ENCODE data around the gene NES.

The NES gene

GRCh38 chr1:156721131-156721530, 43.9 kb upstream of the NES start:
- Histone ChIP-seq H3K4me1 (ENCODE audit: control insufficient read depth in 1 of 2, insufficient read depth in 2 of 2, low read length in 2 of 2) (peaks cover 17 to 23% of the 10 kb centered on the region in 2 experiments), H4K8ac (ENCODE audit: low read depth, low read length) (no peak overlapping the region), H3K18ac (ENCODE audit: low read length) (no peak overlapping the region), H4K91ac (ENCODE audit: low read depth, low read length) (peak overlapping the region; percentile 64), H2AK5ac (ENCODE audit: low read length) (no peak overlapping the region), H3K9ac (ENCODE audit: low read length) (no peak overlapping the region), H3K79me2 (ENCODE audit: control insufficient read depth, insufficient read depth, low read length, poor library complexity) (peaks cover 2% of the 10 kb centered on the region), H3K36me3 (ENCODE audit: control insufficient read depth in 1 of 2, insufficient read depth in 2 of 2, low read length in 2 of 2) (peaks cover 18 to 32% of the 10 kb centered on the region in 2 experiments), H2BK5ac (ENCODE audit: low read depth, low read length, poor library complexity) (peak overlapping the region; percentile 33), H2BK120ac (ENCODE audit: insufficient read depth, low read length, poor library complexity) (peak overlapping the region; percentile 71), H2AFZ (ENCODE audit: insufficient read depth, low read length, poor library complexity) (no peak overlapping the region), H3K9me3 (ENCODE audit: insufficient read depth, low read depth, low read length) (no peaks in the 10 kb centered on the region), H3K4ac (ENCODE audit: low read depth, low read length) (no peak overlapping the region), H3K79me1 (ENCODE audit: low read length) (peaks cover 2% of the 10 kb centered on the region), H3K4me2 (ENCODE audit: low read length) (peak overlapping the region; percentile 26), H3K4me3 (ENCODE audit: low read depth, low read length) (no peak overlapping the region), H3K23ac (ENCODE audit: low read length) (no peak overlapping the region), H3K27me3 (ENCODE audit: insufficient read depth, low read length) (no peaks in the 10 kb centered on the region), H4K12ac (ENCODE audit: low read depth, low read length) (no peak overlapping the region), H3K14ac (ENCODE audit: low read length) (peak overlapping the region; percentile 62), H3K27ac (ENCODE audit: low read depth, low read length) (peak overlapping the region; percentile 61), H2BK12ac (ENCODE audit: low read length) (peak overlapping the region; percentile 92)
- DNase-seq: no peak
- no CpG with 5 or more reads among the region's 2 CpGs for WGBS (ENCODE audit: extremely low coverage, insufficient coverage, insufficient read length)

GRCh38 chr1:156717351-156717750, 40.1 kb upstream of the NES start:
- no peak overlapping the region for H3K23ac ChIP-seq (ENCODE audit: low read length)
- no peaks in the 10 kb centered on the region for H3K27me3 ChIP-seq (ENCODE audit: insufficient read depth, low read length)
- H3K9me3 ChIP-seq (ENCODE audit: insufficient read depth, low read depth, low read length): no peaks in the 10 kb centered on the region
- H2BK120ac ChIP-seq (ENCODE audit: insufficient read depth, low read length, poor library complexity): no peak overlapping the region
- no peak overlapping the region for H4K12ac ChIP-seq (ENCODE audit: low read depth, low read length)
- no peaks in the 10 kb centered on the region for H3K79me2 ChIP-seq (ENCODE audit: control insufficient read depth, insufficient read depth, low read length, poor library complexity)
- no peak for DNase-seq
- H3K4me1 ChIP-seq (ENCODE audit: control insufficient read depth in 1 of 2, insufficient read depth in 2 of 2, low read length in 2 of 2): peaks cover 15 to 23% of the 10 kb centered on the region in 2 experiments
- WGBS (ENCODE audit: extremely low coverage, insufficient coverage, insufficient read length): no CpG with 5 or more reads among the region's 4 CpGs
- no peak overlapping the region for H3K9ac ChIP-seq (ENCODE audit: low read length)
- H2BK12ac ChIP-seq (ENCODE audit: low read length): no peak overlapping the region
- no peak overlapping the region for H3K4ac ChIP-seq (ENCODE audit: low read depth, low read length)
- H3K27ac ChIP-seq (ENCODE audit: low read depth, low read length): no peak overlapping the region
- peaks cover 3% of the 10 kb centered on the region for H3K79me1 ChIP-seq (ENCODE audit: low read length)
- no peak overlapping the region for H3K14ac ChIP-seq (ENCODE audit: low read length)
- H3K18ac ChIP-seq (ENCODE audit: low read length): no peak overlapping the region
- H3K36me3 ChIP-seq (ENCODE audit: control insufficient read depth in 1 of 2, insufficient read depth in 2 of 2, low read length in 2 of 2): peaks cover 6 to 9% of the 10 kb centered on the region in 2 experiments
- H2BK5ac ChIP-seq (ENCODE audit: low read depth, low read length, poor library complexity): no peak overlapping the region
- no peak overlapping the region for H3K4me2 ChIP-seq (ENCODE audit: low read length)
- H4K8ac ChIP-seq (ENCODE audit: low read depth, low read length): no peak overlapping the region
- no peak overlapping the region for H2AFZ ChIP-seq (ENCODE audit: insufficient read depth, low read length, poor library complexity)
- no peak overlapping the region for H4K91ac ChIP-seq (ENCODE audit: low read depth, low read length)
- H3K4me3 ChIP-seq (ENCODE audit: low read depth, low read length): no peak overlapping the region
- H2AK5ac ChIP-seq (ENCODE audit: low read length): no peak overlapping the region

GRCh38 chr1:156714830-156715229, 37.6 kb upstream of the NES start:
- Histone ChIP-seq H3K79me2 (ENCODE audit: control insufficient read depth, insufficient read depth, low read length, poor library complexity) (no peaks in the 10 kb centered on the region), H3K9me3 (ENCODE audit: insufficient read depth, low read depth, low read length) (no peaks in the 10 kb centered on the region), H3K4me1 (ENCODE audit: control insufficient read depth in 1 of 2, insufficient read depth in 2 of 2, low read length in 2 of 2) (peaks cover 24 to 29% of the 10 kb centered on the region in 2 experiments), H3K18ac (ENCODE audit: low read length) (no peak overlapping the region), H2AFZ (ENCODE audit: insufficient read depth, low read length, poor library complexity) (no peak overlapping the region), H3K79me1 (ENCODE audit: low read length) (peaks cover 8% of the 10 kb centered on the region), H3K23ac (ENCODE audit: low read length) (no peak overlapping the region), H3K27me3 (ENCODE audit: insufficient read depth, low read length) (no peaks in the 10 kb centered on the region), H4K8ac (ENCODE audit: low read depth, low read length) (no peak overlapping the region), H4K12ac (ENCODE audit: low read depth, low read length) (no peak overlapping the region), H3K36me3 (ENCODE audit: control insufficient read depth in 1 of 2, insufficient read depth in 2 of 2, low read length in 2 of 2) (no peaks in the 10 kb centered on the region), H2BK120ac (ENCODE audit: insufficient read depth, low read length, poor library complexity) (no peak overlapping the region), H3K27ac (ENCODE audit: low read depth, low read length) (no peak overlapping the region), H3K4me2 (ENCODE audit: low read length) (no peak overlapping the region), H2BK12ac (ENCODE audit: low read length) (no peak overlapping the region), H3K9ac (ENCODE audit: low read length) (no peak overlapping the region), H2BK5ac (ENCODE audit: low read depth, low read length, poor library complexity) (no peak overlapping the region), H4K91ac (ENCODE audit: low read depth, low read length) (no peak overlapping the region), H3K4me3 (ENCODE audit: low read depth, low read length) (no peak overlapping the region), H2AK5ac (ENCODE audit: low read length) (no peak overlapping the region), H3K14ac (ENCODE audit: low read length) (no peak overlapping the region), H3K4ac (ENCODE audit: low read depth, low read length) (no peak overlapping the region)
- WGBS (ENCODE audit: extremely low coverage, insufficient coverage, insufficient read length): no CpG with 5 or more reads among the region's 3 CpGs
- no peak for DNase-seq

- no peak overlapping the region for H2BK12ac ChIP-seq (ENCODE audit: low read length)
- WGBS (ENCODE audit: extremely low coverage, insufficient coverage, insufficient read length): no CpG with 5 or more reads among the region's 3 CpGs
Measured at GRCh38 chr1:156712626-156713025, 35.4 kb upstream of the NES start.

More at GRCh38 chr1:156712626-156713025, 35.4 kb upstream of the NES start:
- Histone ChIP-seq H3K14ac (ENCODE audit: low read length) (no peak overlapping the region), H3K36me3 (ENCODE audit: control insufficient read depth in 1 of 2, insufficient read depth in 2 of 2, low read length in 2 of 2) (no peaks in the 10 kb centered on the region), H3K27ac (ENCODE audit: low read depth, low read length) (peak overlapping the region; percentile 76), H2BK5ac (ENCODE audit: low read depth, low read length, poor library complexity) (no peak overlapping the region), H2BK120ac (ENCODE audit: insufficient read depth, low read length, poor library complexity) (no peak overlapping the region), H3K9me3 (ENCODE audit: insufficient read depth, low read depth, low read length) (no peaks in the 10 kb centered on the region), H2AFZ (ENCODE audit: insufficient read depth, low read length, poor library complexity) (no peak overlapping the region), H3K4me2 (ENCODE audit: low read length) (peak overlapping the region; percentile 39), H2AK5ac (ENCODE audit: low read length) (no peak overlapping the region), H3K18ac (ENCODE audit: low read length) (no peak overlapping the region), H3K4me1 (ENCODE audit: control insufficient read depth in 1 of 2, insufficient read depth in 2 of 2, low read length in 2 of 2) (peaks cover 44 to 50% of the 10 kb centered on the region in 2 experiments), H3K9ac (ENCODE audit: low read length) (no peak overlapping the region), H3K4ac (ENCODE audit: low read depth, low read length) (no peak overlapping the region), H3K79me1 (ENCODE audit: low read length) (peaks cover 8% of the 10 kb centered on the region), H4K8ac (ENCODE audit: low read depth, low read length) (no peak overlapping the region), H4K91ac (ENCODE audit: low read depth, low read length) (peak overlapping the region; percentile 49), H3K27me3 (ENCODE audit: insufficient read depth, low read length) (no peaks in the 10 kb centered on the region), H4K12ac (ENCODE audit: low read depth, low read length) (no peak overlapping the region), H3K79me2 (ENCODE audit: control insufficient read depth, insufficient read depth, low read length, poor library complexity) (no peaks in the 10 kb centered on the region), H3K4me3 (ENCODE audit: low read depth, low read length) (no peak overlapping the region), H3K23ac (ENCODE audit: low read length) (no peak overlapping the region)
- peak; percentile 68 to 75 for DNase-seq
